Epithelial cell of esophagus (primary cell): Measurements from ENCODE around the gene JDP2.

Experiments
- DNase-seq: peaks from one replicate; pipeline ENCODE4 v3.0.0; 2010; ENCODE audit warnings: low read depth
- H3K4me3 ChIP-seq: 2 replicates; pipeline ENCODE4 v1.5.1; 2011; ENCODE audit warnings: mild to moderate bottlenecking, low read length, control low read depth
- CTCF ChIP-seq: IDR thresholded peaks from 2 replicates; pipeline ENCODE4 v1.5.1; 2011; ENCODE audit warnings: low read depth, mild to moderate bottlenecking, low read length, control low read depth, inconsistent platforms; ENCODE audit not compliant: insufficient read depth; ENCODE audit errors: missing control alignments

Gene JDP2

GRCh38 chr14:75496755-75497154, 68.9 kb downstream of the JDP2 start:
- no peak for DNase-seq
- H3K4me3 ChIP-seq, result no peak overlapping the region

GRCh38 chr14:75497191-75497590, 69.4 kb downstream of the JDP2 start:
- DNase-seq, result no peak

More at GRCh38 chr14:75496755-75497154, 68.9 kb downstream of the JDP2 start:
- TF ChIP-seq CTCF, result no peak

DNA sequence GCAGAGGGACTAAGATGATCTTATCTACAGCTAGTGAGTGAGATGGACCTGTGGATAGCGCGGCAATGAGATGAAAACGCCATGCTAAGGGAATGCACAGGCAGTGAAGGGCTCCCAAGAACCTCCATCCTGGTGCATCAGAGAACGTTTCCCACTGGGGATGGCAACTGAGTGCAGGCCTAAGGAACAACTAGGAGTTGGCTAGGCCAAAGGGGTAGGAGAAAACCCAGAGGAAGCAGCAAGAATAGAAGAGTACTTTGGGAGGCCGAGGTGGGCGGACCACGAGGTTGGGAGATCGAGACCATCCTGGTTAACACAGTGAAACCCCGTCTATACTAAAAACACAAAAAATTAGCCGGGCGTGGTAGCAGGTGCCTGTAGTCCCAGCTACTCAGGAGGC, 69.9 kb downstream of the JDP2 start:
- no peak overlapping the region for H3K4me3 ChIP-seq
- DNase-seq, result no peak
- no peak for TF ChIP-seq CTCF

More at GRCh38 chr14:75497191-75497590, 69.4 kb downstream of the JDP2 start:
- H3K4me3 ChIP-seq, result no peak overlapping the region
- no peak for TF ChIP-seq CTCF

DNA sequence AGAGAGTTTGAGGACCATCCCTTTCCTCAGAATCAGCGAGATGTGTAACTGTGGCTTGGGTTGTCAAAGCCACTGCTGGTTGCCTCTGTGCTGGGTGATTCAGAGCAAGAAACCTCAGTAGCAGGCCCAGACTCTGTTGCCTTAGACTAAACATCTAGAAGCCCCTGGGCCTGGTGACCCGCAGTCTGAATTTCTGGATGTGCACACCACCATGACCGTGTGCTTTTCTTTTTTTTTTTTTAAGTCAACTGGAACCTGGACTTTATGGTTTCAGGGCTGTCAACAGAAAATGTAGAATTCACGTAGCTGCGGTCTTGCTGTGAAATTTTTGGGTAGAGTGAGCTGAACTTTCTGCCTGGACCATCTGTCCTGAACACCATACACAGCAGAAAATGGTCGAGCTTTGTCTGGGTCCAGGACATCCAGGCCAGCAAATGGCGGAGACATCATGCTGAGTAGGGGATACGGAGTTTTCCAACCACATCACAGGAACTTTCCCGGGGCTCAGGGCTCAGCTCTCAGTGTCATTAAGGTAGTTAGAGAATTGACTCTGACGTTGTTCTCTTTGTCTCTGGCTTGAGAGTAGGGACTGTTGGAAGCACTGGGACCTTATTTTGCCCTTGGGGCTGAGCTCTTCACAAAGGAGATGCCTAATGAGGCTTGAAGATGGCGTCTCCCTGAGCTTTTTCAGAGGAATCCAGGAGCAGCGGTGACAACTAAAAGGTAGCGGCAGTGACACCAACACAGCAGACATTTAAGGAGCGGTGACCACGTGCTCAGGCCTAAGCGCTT, 71.5 kb downstream of the JDP2 start:
- TF ChIP-seq CTCF, result no peak
- DNase-seq, result no peak
- H3K4me3 ChIP-seq, result no peak overlapping the region

GRCh38 chr14:75501080-75501479, 73.3 kb downstream of the JDP2 start:
- no peak for DNase-seq
- no peak for TF ChIP-seq CTCF
- no peak overlapping the region for H3K4me3 ChIP-seq

DNA sequence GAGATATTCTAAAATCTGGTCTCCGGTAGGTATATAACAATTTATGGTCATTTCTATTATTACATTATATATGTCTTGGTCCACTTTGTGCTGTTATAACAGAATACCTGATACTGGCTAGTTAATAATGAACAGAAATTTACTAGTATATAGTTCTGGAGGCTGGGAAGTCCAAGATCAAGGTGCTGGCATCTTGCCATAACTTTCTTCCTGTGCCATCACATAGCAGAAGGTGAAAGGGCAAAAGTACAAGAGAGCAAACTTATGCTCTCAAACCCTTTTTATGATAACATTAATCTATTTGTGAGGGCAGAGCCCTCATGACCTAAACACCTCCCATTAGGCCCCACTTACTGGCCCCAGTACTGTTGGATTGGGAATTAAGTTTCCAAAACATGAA, 76.6 kb downstream of the JDP2 start:
- TF ChIP-seq CTCF, result no peak
- no peak overlapping the region for H3K4me3 ChIP-seq
- DNase-seq, result no peak

GRCh38 chr14:75506930-75507329, 79.1 kb downstream of the JDP2 start:
- DNase-seq, result no peak
- no peak for TF ChIP-seq CTCF
- no peak overlapping the region for H3K4me3 ChIP-seq
